Dedifferentiated amniotic fluid mesenchymal stem cell (primary cell): Measurements from ENCODE around the gene BCAR3.

Experiments used
- DNase-seq: peaks from one replicate; pipeline ENCODE4 v3.0.0-alpha.2; 2016; ENCODE audit errors: extremely low spot score

Gene BCAR3

DNA sequence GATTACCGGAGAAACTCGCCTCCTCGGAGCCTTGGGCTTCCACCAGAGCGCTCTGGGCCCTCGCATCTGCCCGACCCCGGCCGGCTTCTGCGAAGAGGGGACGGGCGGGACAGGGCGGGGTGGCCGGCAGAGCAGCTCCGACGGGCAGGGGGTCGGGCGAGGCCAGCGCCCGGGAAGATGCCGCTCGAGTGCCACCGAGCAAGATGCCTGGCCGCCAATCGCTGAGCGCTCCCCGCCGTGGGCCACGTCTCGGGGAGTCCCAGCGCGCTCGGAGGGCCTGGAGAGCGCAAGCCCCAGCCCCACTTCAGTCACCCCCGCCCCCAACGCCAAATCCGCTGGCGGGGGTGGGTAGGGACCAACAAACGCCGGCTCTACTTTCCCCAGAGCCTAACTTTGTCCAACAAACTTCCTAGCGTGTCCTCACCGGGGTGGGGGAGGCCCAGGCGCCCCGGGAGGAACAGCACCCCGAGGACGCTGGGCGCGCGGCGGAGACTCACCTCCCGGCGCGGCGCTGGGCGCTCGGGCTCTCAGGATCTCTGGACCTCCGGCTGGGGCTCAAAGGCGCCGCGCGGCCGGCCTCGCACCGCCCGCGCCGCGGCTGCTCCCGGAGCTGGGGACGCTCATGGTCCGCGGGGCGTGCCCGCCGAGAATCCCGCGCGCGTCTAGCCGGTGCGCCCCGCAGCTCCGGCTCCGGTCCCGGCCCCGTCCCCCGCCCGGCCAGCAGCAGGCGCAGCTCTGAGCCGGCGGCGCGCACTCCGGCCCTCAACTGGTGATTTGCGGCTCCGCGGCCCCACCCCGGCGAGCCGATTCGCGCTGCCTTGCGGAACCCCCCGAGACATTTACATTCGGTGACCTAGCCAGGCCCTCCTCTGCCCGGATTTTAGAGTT, at the start of gene BCAR3:
Gene BCAR3 (minus strand): TSS at position 737 of the 888 bp plus-strand sequence. CDS start 6,907 bp downstream, outside the sequence.
- peak; percentile 70 for DNase-seq

DNA sequence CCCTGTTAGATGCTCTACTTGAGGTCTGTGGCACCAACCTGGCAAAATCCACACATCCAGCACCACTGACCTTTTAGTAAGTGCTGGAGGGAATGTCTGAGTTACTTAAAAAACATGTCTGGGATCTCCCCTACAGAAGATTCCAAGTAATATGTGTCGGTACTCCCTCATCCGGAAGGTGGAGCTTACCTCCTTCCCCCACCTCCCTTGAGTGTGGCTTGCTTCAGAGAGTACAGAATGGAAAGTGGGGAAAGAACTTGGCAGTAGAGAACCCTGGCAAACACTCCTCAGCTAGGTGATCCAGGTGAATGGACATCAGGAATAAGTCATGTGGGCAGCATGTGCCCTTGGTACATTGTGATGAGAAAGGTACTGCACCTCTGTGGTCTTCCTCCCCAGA, 49.0 kb upstream of the BCAR3 start:
- no peak for DNase-seq

DNA sequence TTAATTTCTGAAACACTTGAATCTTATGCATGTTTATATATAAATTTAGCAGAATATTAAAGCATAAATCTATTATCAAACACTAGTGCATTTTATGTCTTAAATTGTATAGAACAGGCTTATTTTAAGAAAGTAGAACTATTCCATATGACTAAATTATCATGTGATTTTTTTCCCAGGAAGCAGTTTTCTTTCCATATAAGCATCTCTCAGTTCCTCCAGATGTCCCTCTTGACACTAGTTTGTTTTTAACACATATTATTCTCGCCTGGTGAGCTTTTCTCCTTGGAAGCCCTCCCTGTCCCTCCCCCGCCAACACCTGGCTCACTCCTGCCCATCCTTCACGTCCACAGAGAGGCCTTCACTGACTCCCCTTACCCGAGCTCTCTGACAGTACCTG, 48.3 kb upstream of the BCAR3 start:
- no peak for DNase-seq

DNA sequence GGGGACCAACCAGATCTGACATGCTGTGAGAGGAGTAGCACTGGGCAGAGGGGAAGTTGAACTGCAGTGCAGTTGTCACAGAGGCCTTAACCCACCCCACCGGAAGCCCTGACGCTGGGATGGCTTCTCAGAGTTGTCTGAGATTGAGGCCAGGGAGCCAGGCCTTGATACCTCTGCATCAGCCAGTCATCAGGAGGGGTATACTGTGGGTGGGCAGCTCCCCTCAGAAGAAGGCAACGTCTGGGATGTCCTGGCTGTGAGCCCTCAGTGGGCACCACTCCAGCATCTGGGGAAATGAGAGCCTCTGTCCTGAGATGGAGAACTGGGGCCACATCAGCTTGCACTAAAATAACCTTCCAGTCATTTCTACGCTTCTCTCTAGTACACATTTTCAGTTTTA, 47.9 kb upstream of the BCAR3 start:
- DNase-seq: no peak

DNA sequence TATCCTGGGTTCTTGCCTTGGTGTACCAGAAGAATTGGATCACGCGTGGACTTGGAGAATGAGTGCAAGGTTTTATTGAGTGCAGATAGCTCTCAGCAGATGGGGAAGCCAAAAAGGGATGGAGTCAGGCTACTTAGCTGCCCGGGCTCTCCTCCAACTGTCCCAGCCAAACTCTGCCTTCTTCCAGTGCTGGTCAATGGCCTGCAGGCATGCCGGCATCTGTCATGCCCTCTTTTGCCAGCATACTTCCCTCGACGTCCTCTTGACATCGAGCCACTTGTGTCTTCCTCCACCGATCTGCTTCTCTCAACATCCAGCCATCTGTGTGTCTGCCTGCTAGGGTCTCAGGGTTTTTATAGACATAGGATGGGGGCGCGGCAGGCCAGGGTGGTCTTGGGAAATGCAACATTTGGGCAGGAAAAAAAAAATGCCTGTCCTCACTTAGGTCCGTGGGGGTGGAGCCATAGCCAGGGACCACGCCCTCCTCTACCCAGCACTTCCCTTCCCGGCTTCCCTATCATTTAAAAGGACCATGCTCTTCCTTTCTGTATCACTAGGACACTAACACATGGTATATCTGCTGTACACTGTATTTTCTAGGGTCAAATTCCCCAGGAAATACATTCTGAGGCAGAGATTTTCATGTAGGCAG, 47.0 kb upstream of the BCAR3 start:
- no peak for DNase-seq

DNA sequence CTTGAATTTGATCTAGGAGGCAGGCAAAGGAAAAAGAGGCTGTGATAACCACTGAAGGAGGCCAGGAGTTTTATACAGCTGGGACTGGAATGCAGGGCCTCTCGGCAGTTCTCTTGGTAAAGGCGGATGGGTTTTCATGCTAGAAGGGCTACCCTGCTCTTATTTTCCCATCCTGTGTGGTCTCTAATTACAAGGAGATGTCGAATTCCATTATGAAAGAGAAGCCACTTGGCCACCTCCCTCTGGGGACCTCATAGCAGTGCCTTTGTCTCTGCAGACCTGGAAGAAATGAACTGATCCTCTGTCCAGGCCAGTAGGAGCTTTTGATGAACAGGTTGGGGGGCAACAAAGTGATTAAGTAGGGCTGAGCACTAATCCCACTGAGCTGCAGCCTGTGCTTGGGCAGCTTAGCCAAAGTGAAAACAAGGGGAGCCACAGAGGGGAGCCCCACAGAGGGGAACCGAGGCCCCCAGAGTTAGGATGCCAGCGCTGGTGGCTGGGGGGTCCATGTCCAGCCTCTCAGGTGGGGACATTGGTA, 42.2 kb upstream of the BCAR3 start:
- no peak for DNase-seq

DNA sequence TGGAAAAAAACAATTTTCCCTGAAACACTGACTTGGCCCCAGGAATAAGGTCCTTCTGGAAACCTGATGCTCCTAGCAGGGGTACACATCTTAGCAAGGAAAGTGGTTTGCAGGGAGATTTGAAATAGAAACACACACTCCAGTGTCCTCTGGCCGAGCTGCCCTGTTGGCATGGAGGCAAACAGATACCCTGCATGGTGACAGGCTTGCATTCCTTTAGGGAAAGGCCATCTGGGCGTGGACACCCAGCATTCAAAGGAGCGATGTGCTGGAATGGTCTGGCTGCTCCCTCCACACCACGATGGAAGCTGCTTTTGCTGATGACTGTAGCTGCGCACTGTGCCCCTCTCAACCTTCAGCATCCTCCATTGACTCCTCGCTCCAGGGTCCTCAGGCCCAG, 41.5 kb upstream of the BCAR3 start:
- no peak for DNase-seq

DNA sequence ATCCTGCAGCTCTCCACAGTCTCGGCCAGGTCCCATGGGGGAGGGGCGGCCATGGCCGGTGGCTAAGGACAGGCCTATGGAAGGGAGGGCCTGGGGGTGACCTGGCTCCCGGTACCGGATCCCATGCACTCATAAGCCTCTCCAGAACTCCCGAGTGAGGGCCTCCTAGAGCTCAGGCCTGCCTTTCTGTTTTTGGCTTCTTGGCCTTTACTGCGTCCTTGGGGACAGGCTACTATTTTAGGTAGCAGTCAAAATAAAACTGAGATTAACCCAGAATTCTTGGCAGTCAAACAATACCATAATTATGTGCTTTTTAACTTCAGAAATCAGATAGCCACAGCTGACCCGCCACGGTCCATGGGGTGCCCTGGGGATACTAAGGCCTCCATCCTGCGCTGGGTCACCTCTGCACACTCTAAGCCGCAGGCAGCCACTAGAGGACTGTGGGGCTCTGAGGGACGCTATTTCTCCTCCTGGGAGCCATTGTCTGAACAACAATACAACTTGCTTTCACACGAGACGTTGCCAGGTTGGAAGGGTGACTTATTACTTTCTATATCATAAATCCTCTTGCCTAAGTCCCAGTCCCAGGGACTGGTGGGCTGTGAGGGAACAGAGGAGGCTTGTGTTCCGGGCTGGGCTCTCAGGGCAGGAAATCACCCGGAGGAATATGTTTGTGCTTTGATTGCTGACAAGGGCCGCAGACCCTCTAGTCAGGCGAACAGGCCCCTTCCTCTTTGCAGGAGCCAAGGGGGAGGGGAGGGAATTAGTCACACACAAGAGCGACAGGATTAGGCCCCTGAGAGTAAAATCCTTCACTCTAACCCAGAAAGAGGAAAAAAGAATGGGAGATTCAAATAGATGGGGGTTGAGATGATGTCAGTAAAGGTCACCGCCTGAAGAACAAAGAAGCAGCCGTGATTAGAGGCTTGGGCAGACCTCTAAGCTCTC, 40.7 kb upstream of the BCAR3 start:
- no peak for DNase-seq

DNA sequence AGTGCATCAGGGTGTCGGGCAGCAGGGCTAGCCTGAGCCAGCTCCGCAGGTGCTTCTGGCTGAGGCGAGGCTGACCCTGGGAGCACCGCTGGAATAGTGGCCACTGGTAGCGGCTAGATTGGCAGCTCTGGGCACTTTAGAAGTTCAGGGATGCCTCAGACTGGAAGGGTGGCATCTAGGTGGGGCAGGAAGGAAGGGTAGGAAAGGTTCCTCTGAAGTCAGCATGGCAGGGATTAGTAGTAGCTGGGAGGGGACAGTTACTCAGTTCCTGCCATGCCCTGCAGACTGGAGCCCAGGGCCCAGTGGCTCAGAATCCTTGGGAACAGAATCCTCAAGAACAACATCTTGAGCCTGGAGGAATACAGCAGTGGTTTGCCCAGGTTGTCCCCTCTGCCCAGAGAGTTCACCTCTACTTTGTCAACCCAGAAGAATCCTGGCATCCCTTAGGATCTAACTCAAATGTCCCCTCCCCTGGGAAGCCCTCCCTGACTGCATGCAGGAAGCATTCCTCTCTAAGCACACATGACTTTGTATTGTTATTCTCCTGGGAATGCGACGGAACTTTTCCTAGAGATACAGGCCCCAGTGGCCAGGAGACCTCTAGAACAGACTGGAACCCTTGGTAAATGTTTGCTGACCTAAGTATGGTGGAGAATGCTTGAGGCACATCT, 39.5 kb upstream of the BCAR3 start:
- DNase-seq: no peak

DNA sequence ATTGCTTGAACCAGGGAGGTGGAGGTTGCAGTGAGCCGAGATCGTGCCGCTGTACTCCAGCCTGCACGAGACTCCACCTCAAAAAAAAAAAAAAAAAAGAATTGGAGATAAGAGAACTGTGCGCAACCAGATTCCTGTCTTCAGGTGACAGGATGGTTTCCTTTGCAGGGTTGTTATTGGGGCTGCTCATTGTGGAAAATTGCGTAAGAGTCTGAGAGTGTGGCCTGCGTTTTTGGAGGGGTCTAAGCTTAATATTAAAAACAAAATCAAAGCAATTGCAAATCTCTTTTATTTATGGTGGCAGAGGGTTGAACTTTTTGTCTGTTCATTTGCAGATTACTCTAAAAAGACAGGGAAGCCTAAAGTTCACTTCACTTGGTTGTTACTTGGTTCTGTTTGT, 36.0 kb upstream of the BCAR3 start:
- no peak for DNase-seq

DNA sequence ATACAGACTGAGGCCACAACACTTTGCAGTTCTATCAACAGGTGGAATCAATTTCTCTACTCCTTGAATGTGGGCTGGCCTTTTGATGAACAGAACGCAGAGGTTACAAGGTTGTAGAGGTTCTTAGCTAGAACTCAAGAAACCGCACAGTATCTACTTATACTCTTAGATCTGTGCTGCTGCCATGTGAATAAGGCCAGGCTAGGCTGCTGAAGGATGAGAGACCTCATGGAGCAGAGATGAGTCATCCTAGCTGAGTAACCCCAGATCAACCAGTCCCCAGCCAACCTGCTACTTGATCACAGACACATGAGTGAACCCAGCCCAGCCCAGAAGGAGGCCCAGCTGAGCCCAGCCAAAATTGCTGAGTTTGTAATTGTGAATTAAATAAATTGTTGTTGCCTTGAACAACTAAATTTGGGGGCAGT, 35.3 kb upstream of the BCAR3 start:
- DNase-seq: no peak

DNA sequence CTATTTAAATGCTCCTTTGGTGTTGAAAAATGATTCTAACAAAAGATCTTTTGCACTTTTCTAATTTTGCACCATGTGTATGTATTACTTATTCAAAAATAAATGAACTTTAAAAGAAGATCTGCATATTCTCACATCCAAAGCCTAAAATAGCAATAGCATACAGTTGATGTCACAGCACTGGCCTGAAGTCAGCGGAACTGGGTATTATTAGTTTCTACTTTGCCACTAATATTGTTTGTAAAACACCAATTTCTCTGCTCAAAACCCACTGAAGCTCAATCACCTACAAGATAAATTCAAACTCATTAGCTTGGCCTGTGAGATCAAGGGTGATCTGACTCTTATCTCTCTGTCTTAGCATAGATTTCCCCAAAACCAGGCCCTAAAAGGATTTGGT, 34.5 kb upstream of the BCAR3 start:
- DNase-seq: no peak

DNA sequence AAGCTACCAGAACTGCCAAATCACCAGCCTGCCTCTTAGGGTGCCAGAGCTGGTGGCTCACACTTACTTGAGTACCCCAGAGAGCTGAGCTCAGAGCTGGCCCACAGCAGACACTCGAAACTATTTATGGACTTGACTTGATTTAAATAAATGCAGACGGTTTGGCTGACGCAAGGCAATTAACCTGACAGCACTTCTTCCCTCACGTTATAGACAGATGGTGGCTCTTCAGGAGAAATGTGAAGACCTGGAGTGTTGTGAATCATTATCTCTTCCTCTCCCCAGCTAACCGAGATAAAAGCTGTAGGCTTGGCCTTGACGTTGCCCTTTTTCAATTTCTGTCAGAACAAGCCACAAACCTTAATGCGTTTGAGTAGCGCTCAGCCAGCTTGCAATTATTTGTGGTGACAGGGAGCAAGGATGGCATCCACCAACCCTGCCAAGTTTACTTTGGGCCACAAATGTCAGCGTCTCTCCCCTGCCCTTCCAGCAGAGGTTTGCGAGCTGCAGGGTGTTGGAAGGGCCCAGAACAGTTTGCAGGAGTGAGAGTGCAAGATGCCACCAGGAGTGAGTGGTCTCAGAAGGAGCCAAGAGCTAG, 34.0 kb upstream of the BCAR3 start:
- DNase-seq: no peak

DNA sequence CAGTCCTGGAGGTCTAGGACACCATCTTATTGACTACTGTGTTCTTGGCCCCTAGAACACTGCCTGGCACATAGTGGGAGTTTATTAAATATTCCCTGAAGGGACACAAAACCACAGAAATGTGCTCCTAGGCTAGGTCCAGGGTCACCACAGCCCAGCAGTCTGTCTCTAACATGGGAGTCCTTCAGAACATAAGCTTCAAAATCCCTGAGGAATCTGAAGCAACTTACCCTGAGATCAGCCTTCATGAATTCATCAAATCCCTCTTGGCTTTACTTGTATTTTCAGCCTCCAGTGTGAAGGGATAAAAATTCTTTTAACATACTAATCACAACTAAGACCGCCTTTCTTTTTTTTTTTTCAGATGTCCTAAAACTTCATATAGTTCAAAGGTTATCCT, 32.7 kb upstream of the BCAR3 start:
- DNase-seq: no peak

DNA sequence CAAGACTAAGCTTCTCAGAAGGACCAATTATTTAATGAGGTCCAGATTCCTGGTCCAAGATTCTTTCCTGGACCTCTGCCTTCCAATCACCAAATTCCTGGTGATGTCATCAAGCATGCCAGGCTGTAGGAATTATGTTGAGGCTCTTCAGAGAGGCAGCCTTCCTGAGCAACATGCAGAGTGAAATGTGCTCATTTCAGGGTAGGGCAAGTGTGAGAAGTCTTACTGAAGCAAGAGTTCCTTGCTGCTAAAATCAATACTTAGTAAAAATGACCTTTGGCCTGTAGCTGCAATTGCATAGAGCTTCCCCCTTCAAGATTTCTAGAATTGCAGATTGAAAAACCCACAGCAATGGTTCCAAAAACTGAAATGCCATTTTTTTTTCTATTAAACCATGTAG, 31.7 kb upstream of the BCAR3 start:
- no peak for DNase-seq

DNA sequence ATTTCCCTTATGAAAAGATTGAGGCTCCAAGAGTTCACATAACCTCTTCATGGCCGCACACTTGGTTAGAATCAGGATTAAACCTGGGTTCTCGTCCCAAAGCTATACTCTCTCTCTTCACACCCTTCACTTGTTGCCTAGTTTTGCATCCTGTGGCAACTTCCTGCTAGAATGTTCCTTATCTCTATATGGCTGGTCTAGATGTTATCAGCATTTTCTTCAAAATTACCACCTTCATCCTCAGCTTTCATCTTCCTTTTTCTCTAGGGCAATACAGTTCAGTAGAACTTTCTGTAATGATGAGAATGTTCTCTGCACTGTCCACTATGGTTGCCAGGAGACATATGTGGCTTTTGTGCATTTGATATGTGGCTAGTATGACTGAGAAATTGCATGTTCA, 31.1 kb upstream of the BCAR3 start:
- DNase-seq: no peak

DNA sequence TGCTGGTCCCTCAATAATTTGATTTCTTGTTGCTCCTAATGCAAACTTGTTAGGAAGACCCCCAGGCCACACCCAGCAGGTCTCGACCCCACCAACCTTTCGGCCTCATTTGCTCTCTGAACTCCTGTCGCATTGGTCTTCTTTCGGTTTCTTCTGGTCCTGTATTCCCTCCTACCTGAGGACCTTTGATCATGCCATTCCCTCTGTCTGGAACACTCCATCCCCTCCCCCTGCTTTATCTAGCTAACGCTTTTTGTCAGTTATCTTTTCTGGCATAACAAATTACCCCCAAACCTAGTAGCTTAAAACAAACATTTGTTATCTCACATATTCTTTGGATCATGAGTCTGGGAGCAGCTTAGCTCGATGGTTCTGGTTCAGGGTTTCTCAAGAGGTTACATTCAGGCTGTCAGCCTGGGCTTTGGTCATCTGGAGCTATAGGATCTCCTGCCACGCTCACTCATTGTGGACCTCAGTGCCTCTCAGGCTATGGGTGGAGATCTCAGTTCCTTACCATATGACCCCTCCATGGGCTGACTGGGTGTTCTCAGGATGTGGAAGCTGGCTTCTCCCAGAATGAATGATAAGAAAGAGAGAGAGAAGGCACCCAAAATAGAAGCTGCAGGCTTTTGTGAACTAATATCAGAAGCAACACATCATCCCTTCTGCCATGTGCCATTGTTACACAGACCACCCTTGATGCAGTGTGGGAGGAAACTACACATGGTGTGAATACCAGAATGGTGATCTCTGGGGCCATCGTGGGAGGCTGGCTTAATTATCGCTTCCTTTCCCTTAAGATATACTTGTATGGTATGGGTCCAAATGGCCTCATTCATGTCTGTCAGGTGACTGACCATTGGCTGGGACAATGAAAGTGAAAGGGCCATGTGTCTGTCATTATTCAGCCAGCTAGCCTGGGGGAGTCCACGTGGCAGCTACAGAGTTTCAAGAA, 29.1 kb upstream of the BCAR3 start:
- DNase-seq: no peak

DNA sequence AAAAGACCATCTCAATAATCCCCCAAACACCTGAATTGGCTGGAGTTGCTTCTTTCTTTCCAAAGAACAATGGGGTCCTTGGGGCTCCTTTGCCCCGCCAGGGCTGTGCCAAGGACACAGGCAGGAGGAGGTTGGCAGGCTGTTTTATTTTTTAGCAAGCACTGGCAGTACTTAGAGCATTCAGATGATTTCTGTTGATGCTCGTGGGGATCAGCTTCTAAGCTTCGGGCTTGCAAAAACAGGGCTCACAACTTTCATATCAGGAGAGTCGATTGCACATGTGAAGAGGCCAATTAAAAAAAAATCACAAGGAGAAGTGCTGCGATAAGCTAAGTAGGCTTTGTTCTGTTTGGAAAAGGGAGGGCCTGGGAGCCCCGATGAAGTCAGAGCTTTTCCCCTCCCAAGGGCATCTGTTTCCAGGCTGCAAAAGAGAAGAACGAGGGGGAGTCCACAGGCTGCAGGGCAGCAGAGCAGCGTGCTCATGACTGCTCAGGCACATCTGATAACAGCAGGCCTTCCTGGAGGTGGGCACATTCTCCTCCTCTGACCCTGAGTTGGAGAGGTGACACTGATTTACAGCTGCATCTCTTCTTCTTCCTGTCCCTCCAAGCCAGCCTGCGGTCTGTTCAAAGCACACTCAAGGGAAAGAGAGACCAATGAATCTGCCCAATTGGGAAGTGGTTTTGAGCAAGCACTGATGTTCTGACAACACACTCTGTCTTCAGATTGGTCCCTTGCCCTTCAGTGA, 27.3 kb upstream of the BCAR3 start:
- DNase-seq: no peak

DNA sequence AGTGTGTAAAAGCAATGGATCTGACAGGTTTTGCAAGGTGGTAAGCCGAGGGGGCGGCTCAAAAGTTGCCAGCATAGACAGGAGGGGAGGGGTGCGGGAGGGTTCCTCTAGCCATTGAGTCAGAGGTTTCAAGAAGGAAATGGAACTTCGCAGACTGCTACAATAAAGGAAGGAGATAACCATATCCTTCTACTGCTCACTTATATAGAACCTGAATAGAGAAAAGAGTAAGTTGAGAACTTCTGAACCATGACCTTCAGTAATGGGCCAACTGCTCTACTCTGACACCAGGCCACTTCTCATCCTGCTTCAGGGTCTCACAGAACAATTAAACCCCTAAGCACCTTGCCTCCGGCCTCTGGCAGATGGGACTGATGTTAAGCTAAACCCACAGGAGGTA, 26.3 kb upstream of the BCAR3 start:
- no peak for DNase-seq
